MM.1S (cell line): ENCODE results near the gene SMG6.

ENCODE experiments used
- DNase-seq: peaks from one replicate; pipeline ENCODE4 v3.0.0-alpha.2; 2015
- H2AFZ ChIP-seq: fragments of 300-600 bp; sonication (generic); 2 replicates; pipeline ENCODE4 v1.6.0; 2016; ENCODE audit warnings: antibody characterized with exemption, low read length
- H3F3A ChIP-seq: fragments of 300-600 bp; sonication (generic); 2 replicates; pipeline ENCODE4 v1.6.1; 2016; ENCODE audit warnings: mild to moderate bottlenecking, antibody characterized with exemption, low read length, moderate library complexity, mixed read lengths; ENCODE audit not compliant: insufficient read depth
- H3K27ac ChIP-seq: fragments of 300-600 bp; sonication (generic); 2 replicates; pipeline ENCODE4 v1.5.1; 2016; ENCODE audit warnings: mild to moderate bottlenecking, low read length
- H3K27me3 ChIP-seq: fragments of 300-600 bp; sonication (generic); replicated peaks from 2 replicates; pipeline ENCODE4 v1.6.0; 2016; ENCODE audit warnings: low read length; ENCODE audit not compliant: insufficient read depth
- H3K36me3 ChIP-seq: fragments of 300-600 bp; sonication (generic); replicated peaks from 2 replicates; pipeline ENCODE4 v1.6.1; 2016; ENCODE audit warnings: mild to moderate bottlenecking, low read length, mixed read lengths; ENCODE audit not compliant: insufficient read depth
- H3K4me1 ChIP-seq: fragments of 300-600 bp; sonication (generic); 2 replicates; pipeline ENCODE4 v1.6.1; 2016; ENCODE audit warnings: low read length, mixed read lengths
- H3K4me2 ChIP-seq: fragments of 300-600 bp; sonication (generic); 2 replicates; pipeline ENCODE4 v1.6.0; 2016; ENCODE audit warnings: low read depth, low read length
- H3K4me3 ChIP-seq: fragments of 300-600 bp; sonication (generic); 2 replicates; pipeline ENCODE4 v1.5.1; 2016; ENCODE audit warnings: low read length, mixed read lengths
- H3K79me2 ChIP-seq: fragments of 300-600 bp; sonication (generic); 2 replicates; pipeline ENCODE4 v1.6.1; 2016; ENCODE audit warnings: mixed run types, low read length, mixed read lengths
- H3K9ac ChIP-seq: fragments of 300-600 bp; sonication (generic); 2 replicates; pipeline ENCODE4 v1.6.1; 2016; ENCODE audit warnings: low read length, mixed read lengths
- H3K9me2 ChIP-seq: fragments of 300-600 bp; sonication (generic); replicated peaks from 2 replicates; pipeline ENCODE4 v1.6.1; 2016; ENCODE audit warnings: mild to moderate bottlenecking, low read length, mixed read lengths; ENCODE audit not compliant: insufficient read depth
- H3K9me3 ChIP-seq: fragments of 300-600 bp; sonication (generic); replicated peaks from 2 replicates; pipeline ENCODE4 v1.6.1; 2016; ENCODE audit warnings: mild to moderate bottlenecking, low read length, mixed read lengths; ENCODE audit not compliant: insufficient read depth
- H4K20me1 ChIP-seq: fragments of 300-600 bp; sonication (generic); 2 replicates; pipeline ENCODE4 v1.6.1; 2016; ENCODE audit warnings: mild to moderate bottlenecking, low read length, moderate library complexity, mixed read lengths; ENCODE audit not compliant: insufficient read depth
- EZH2 ChIP-seq: fragments of 300-600 bp; sonication (generic); optimal IDR thresholded peaks from 2 replicates; pipeline ENCODE3; 2017; ENCODE audit warnings: low read depth, mild to moderate bottlenecking, antibody characterized with exemption, low read length, mixed read lengths
- EZH2phosphoT487 ChIP-seq: fragments of 300-600 bp; sonication (generic); IDR thresholded peaks from 2 replicates; pipeline ENCODE4 v1.6.1; 2018; ENCODE audit warnings: antibody characterized with exemption, low read length
- TF ChIP-seq, protein P1 (sequence below): fragments of 300-600 bp; sonication (generic); IDR thresholded peaks from 2 replicates; pipeline ENCODE4 v1.5.1; 2016; ENCODE audit warnings: antibody characterized with exemption, low read length, mixed read lengths

SMG6 gene

DNA sequence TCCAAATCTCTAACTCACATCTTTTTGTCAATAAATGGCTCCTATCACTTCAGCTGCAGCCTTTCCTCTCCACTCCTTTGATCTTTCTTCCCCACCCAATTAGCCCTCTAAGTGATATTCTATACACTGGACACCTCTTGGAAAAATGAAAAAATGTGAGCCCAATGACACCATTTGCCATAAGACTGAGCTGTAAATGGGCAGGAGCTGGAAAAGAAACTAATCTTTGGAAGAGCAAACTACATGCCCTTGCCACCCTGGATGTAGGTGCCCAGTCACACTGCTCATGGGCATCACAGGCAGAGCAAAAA lies 80.0 kb downstream of the SMG6 start:
- Histone ChIP-seq H3F3A (peaks cover 28% of the 10 kb centered on the region), H3K36me3 (no peaks in the 10 kb centered on the region; the same call in 1 of the 2 replicates), H3K9me3 (no peaks in the 10 kb centered on the region), H3K4me2 (peak overlapping the region; percentile 66), H3K4me1 (peaks cover 33% of the 10 kb centered on the region), H4K20me1 (no peaks in the 10 kb centered on the region), H3K27ac (peak overlapping the region; percentile 96), H2AFZ (peak overlapping the region; percentile 10; the same call in 1 of the 2 replicates), H3K4me3 (peak overlapping the region; percentile 30), H3K9ac (peak overlapping the region; percentile 52), H3K27me3 (no peaks in the 10 kb centered on the region), H3K9me2 (no peaks in the 10 kb centered on the region), H3K79me2 (peaks cover 5% of the 10 kb centered on the region; the same call in 1 of the 2 replicates)
- no peak for DNase-seq
- TF ChIP-seq, protein P1, sequence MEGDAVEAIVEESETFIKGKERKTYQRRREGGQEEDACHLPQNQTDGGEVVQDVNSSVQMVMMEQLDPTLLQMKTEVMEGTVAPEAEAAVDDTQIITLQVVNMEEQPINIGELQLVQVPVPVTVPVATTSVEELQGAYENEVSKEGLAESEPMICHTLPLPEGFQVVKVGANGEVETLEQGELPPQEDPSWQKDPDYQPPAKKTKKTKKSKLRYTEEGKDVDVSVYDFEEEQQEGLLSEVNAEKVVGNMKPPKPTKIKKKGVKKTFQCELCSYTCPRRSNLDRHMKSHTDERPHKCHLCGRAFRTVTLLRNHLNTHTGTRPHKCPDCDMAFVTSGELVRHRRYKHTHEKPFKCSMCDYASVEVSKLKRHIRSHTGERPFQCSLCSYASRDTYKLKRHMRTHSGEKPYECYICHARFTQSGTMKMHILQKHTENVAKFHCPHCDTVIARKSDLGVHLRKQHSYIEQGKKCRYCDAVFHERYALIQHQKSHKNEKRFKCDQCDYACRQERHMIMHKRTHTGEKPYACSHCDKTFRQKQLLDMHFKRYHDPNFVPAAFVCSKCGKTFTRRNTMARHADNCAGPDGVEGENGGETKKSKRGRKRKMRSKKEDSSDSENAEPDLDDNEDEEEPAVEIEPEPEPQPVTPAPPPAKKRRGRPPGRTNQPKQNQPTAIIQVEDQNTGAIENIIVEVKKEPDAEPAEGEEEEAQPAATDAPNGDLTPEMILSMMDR, result no peak
- TF ChIP-seq EZH2 (no peak), EZH2phosphoT487 (no peak)

GRCh38 chr17:2222901-2223616 lies 80.5 kb downstream of the SMG6 start:
- Histone ChIP-seq H3K9me2 (no peaks in the 10 kb centered on the region), H3K4me1 (peaks cover 33% of the 10 kb centered on the region), H3K9ac (peak overlapping the region; percentile 52), H3K79me2 (peaks cover 5% of the 10 kb centered on the region; the same call in 1 of the 2 replicates), H3K4me2 (peak overlapping the region; percentile 66), H3K27me3 (no peaks in the 10 kb centered on the region), H4K20me1 (no peaks in the 10 kb centered on the region), H3K4me3 (peak overlapping the region; percentile 30), H3K9me3 (no peaks in the 10 kb centered on the region), H3F3A (peaks cover 28% of the 10 kb centered on the region), H3K36me3 (no peaks in the 10 kb centered on the region; the same call in 1 of the 2 replicates), H2AFZ (peak overlapping the region; percentile 10; the same call in 1 of the 2 replicates), H3K27ac (peak overlapping the region; percentile 96)
- TF ChIP-seq, protein P1, result peak; percentile 10; the same call in 1 of the 2 replicates
- no peak for TF ChIP-seq EZH2
- peak; percentile 95 for DNase-seq

- Histone ChIP-seq H3K36me3 (no peaks in the 10 kb centered on the region; the same call in 1 of the 2 replicates), H3K4me3 (peak overlapping the region; percentile 30; the same call in 1 of the 2 replicates), H4K20me1 (no peaks in the 10 kb centered on the region), H3K9me2 (no peaks in the 10 kb centered on the region), H3K9ac (peak overlapping the region; percentile 52; the same call in 1 of the 2 replicates), H3K4me2 (peak overlapping the region; percentile 66), H3K27me3 (no peaks in the 10 kb centered on the region), H3K27ac (peak overlapping the region; percentile 96), H2AFZ (no peak overlapping the region), H3K9me3 (no peaks in the 10 kb centered on the region), H3F3A (peaks cover 28% of the 10 kb centered on the region), H3K4me1 (peaks cover 33% of the 10 kb centered on the region), H3K79me2 (peaks cover 8% of the 10 kb centered on the region)
- no peak for DNase-seq
- TF ChIP-seq EZH2 (no peak), EZH2phosphoT487 (no peak)
- TF ChIP-seq, protein P1, result no peak
Measured at GRCh38 chr17:2222301-2222700, 81.3 kb downstream of the SMG6 start.
